ENCODE results near the gene EGFR.

GRCh38 chr7:55099066-55099820, 80.4 kb downstream of the EGFR start:
- TF ChIP-seq EP300 (IDR thresholded peaks at IDR 0.05) (no peak), POLR2A (IDR thresholded peaks at IDR 0.05) (no peak)
